ENCODE measurements around the gene IL1B. TPM values are rescaled to one million over a fixed set of nuclear protein-coding genes. Genes with fewer than 3 reads are reported as not detected.
"Not testable (repeated sequence)": the region's sequence is repeated elsewhere in the genome, so short reads cannot be mapped to it uniquely, and the experiment has no call there.

The IL1B gene
- total RNA-seq, 8 experiments from 2014 or later = 0.17 to 113 (median 19.7) TPM; not detected in 3

GRCh38 chr2:112843288-112843687, 6.7 kb upstream of the IL1B start:
- H3K4me1 ChIP-seq (replicated peaks in 1 of 2) = no peaks in the 10 kb centered on the region
- no peak overlapping the region for H3K4me3 ChIP-seq
- no peak overlapping the region for H3K27ac ChIP-seq
- in situ Hi-C loops (cut with MboI; ENCODE audit: low pct_unique_long_range_greater_than_20kb in 2 of 9, low sequenced_read_pairs in 9 of 9, unreplicated experiment in 9 of 9) = no loop called here
- ATAC-seq (replicated peaks in 6 of 8) = no peak
- 40 to 100% (median 85%) methylated on average over 1 to 2 of the region's 2 CpGs; no CpG with 5 or more reads in 3 of the 10 experiments for WGBS, 10 experiments

- no peak overlapping the region for H3K4me3 ChIP-seq
- H3K4me1 ChIP-seq (replicated peaks in 1 of 2) = no peaks in the 10 kb centered on the region
- no peak for ATAC-seq (replicated peaks in 6 of 8)
- H3K27ac ChIP-seq = no peak overlapping the region
- in situ Hi-C loops (cut with MboI; ENCODE audit: low pct_unique_long_range_greater_than_20kb in 2 of 9, low sequenced_read_pairs in 9 of 9, unreplicated experiment in 9 of 9) = no loop called here
- 67 to 97% (median 81%) methylated on average over 1 to 5 of the region's 5 CpGs for WGBS, 10 experiments
These were observed 4.9 kb upstream of the IL1B start for GRCh38 chr2:112841295-112842044.

GRCh38 chr2:112840068-112840445, 3.5 kb upstream of the IL1B start:
- H3K4me1 ChIP-seq (replicated peaks in 1 of 2) = no peaks in the 10 kb centered on the region
- H3K4me3 ChIP-seq = no peak overlapping the region
- WGBS, 10 experiments = 80 to 100% (median 100%) methylated on average over 1 of the region's 1 CpG; no CpG with 5 or more reads in 5 of the 10 experiments
- in situ Hi-C loops (cut with MboI; ENCODE audit: low pct_unique_long_range_greater_than_20kb in 2 of 9, low sequenced_read_pairs in 9 of 9, unreplicated experiment in 9 of 9) = no loop called here
- no peak overlapping the region for H3K27ac ChIP-seq
- no peak for ATAC-seq (replicated peaks in 6 of 8)

GRCh38 chr2:112839407-112840067, 3.0 kb upstream of the IL1B start:
- no peaks in the 10 kb centered on the region for H3K4me1 ChIP-seq (replicated peaks in 1 of 2)
- 76 to 100% (median 89%) methylated on average over 3 to 9 of the region's 9 CpGs; no CpG with 5 or more reads in 3 of the 10 experiments for WGBS, 10 experiments
- ATAC-seq (replicated peaks in 6 of 8) = no peak
- no peak overlapping the region for H3K27ac ChIP-seq
- H3K4me3 ChIP-seq = no peak overlapping the region
- in situ Hi-C loops (cut with MboI; ENCODE audit: low pct_unique_long_range_greater_than_20kb in 2 of 9, low sequenced_read_pairs in 9 of 9, unreplicated experiment in 9 of 9) = no loop called here

GRCh38 chr2:112836163-112836560, 417 bp downstream of the IL1B start:
- WGBS, 10 experiments = 38 to 100% (median 76%) methylated on average over 1 to 5 of the region's 5 CpGs; no CpG with 5 or more reads in 2 of the 10 experiments
- ATAC-seq (replicated peaks in 6 of 8) = no peak
- no peak overlapping the region for H3K4me3 ChIP-seq

GRCh38 chr2:112835536-112836162, 930 bp downstream of the IL1B start:
- in situ Hi-C loops (cut with MboI; ENCODE audit: low pct_unique_long_range_greater_than_20kb in 2 of 9, low sequenced_read_pairs in 9 of 9, unreplicated experiment in 9 of 9) = no loop called here
- ATAC-seq (replicated peaks in 6 of 8) = no peak
- WGBS, 10 experiments = 80 to 100% (median 100%) methylated on average over 1 of the region's 1 CpG; no CpG with 5 or more reads in 5 of the 10 experiments
- Histone ChIP-seq H3K4me3 (no peak overlapping the region), H3K4me1 (replicated peaks in 1 of 2) (peaks cover 0 to 2% of the 10 kb centered on the region in 2 donors), H3K27ac (no peak overlapping the region)

More at GRCh38 chr2:112836163-112836560, 417 bp downstream of the IL1B start:
- Histone ChIP-seq H3K27ac (no peak overlapping the region), H3K4me1 (replicated peaks in 1 of 2) (peaks cover 0 to 2% of the 10 kb centered on the region in 2 donors)
- in situ Hi-C loops (cut with MboI; ENCODE audit: low pct_unique_long_range_greater_than_20kb in 2 of 9, low sequenced_read_pairs in 9 of 9, unreplicated experiment in 9 of 9) = no loop called here

- no peak for ATAC-seq (replicated peaks in 6 of 8)
- in situ Hi-C loops (cut with MboI; ENCODE audit: low pct_unique_long_range_greater_than_20kb in 2 of 9, low sequenced_read_pairs in 9 of 9, unreplicated experiment in 9 of 9) = no loop called here
- Histone ChIP-seq H3K4me3 (no peak overlapping the region), H3K4me1 (replicated peaks in 1 of 2) (peaks cover 0 to 2% of the 10 kb centered on the region in 2 donors), H3K27ac (no peak overlapping the region)
- 80 to 100% (median 100%) methylated on average over 1 of the region's 1 CpG; no CpG with 5 or more reads in 7 of the 10 experiments for WGBS, 10 experiments
These were observed 1.5 kb downstream of the IL1B start for GRCh38 chr2:112835061-112835501.

GRCh38 chr2:112834396-112835037, 2.1 kb downstream of the IL1B start:
- in situ Hi-C loops (cut with MboI; ENCODE audit: low pct_unique_long_range_greater_than_20kb in 2 of 9, low sequenced_read_pairs in 9 of 9, unreplicated experiment in 9 of 9) = no loop called here
- 17 to 80% (median 50%) methylated on average over 1 of the region's 1 CpG; no CpG with 5 or more reads in 1 of the 10 experiments for WGBS, 10 experiments

GRCh38 chr2:112833976-112834375, 2.6 kb downstream of the IL1B start:
- no peak overlapping the region for H3K4me3 ChIP-seq
- H3K4me1 ChIP-seq (replicated peaks in 1 of 2) = peaks cover 0 to 2% of the 10 kb centered on the region in 2 donors
- ATAC-seq (replicated peaks in 6 of 8) = no peak
- in situ Hi-C loops (cut with MboI; ENCODE audit: low pct_unique_long_range_greater_than_20kb in 2 of 9, low sequenced_read_pairs in 9 of 9, unreplicated experiment in 9 of 9) = no loop called here
- no peak overlapping the region for H3K27ac ChIP-seq

More at GRCh38 chr2:112834396-112835037, 2.1 kb downstream of the IL1B start:
- ATAC-seq (replicated peaks in 6 of 8) = no peak
- H3K4me3 ChIP-seq = no peak overlapping the region
- H3K4me1 ChIP-seq (replicated peaks in 1 of 2) = peaks cover 0 to 2% of the 10 kb centered on the region in 2 donors
- no peak overlapping the region for H3K27ac ChIP-seq

GRCh38 chr2:112833639-112833931, 3.0 kb downstream of the IL1B start:
- H3K27ac ChIP-seq; H3K4me3 ChIP-seq; ATAC-seq (replicated peaks in 6 of 8); H3K4me1 ChIP-seq (replicated peaks in 1 of 2); in situ Hi-C loops (cut with MboI; ENCODE audit: low pct_unique_long_range_greater_than_20kb in 2 of 9, low sequenced_read_pairs in 9 of 9, unreplicated experiment in 9 of 9): not testable (repeated sequence)
- 67 to 100% (median 98%) methylated on average over 1 to 3 of the region's 5 CpGs; no CpG with 5 or more reads in 2 of the 10 experiments for WGBS, 10 experiments

- in situ Hi-C loops (cut with MboI; ENCODE audit: low pct_unique_long_range_greater_than_20kb in 2 of 9, low sequenced_read_pairs in 9 of 9, unreplicated experiment in 9 of 9) = no loop called here
- WGBS, 10 experiments = 67 to 100% (median 91%) methylated on average over 2 to 11 of the region's 14 CpGs; no CpG with 5 or more reads in 1 of the 10 experiments
- ATAC-seq (replicated peaks in 6 of 8) = no peak
- H3K27ac ChIP-seq = no peak overlapping the region
- H3K4me3 ChIP-seq = no peak overlapping the region
- peaks cover 0 to 2% of the 10 kb centered on the region in 2 donors for H3K4me1 ChIP-seq (replicated peaks in 1 of 2)
These were observed 3.5 kb downstream of the IL1B start for GRCh38 chr2:112832841-112833638.
